SK-N-SH (cell line): ENCODE results near the gene ADD1. TPM values are rescaled to one million over a fixed set of nuclear protein-coding genes. Genes with fewer than 3 reads are reported as not detected.

ENCODE experiments used
- CTCF ChIA-PET: fragments of 300-600, 350-600 bp; formaldehyde crosslinking; extraction: SDS; loops from one replicate; lab custom pipeline; 2021; lab: Yijun Ruan, JAX
- POLR2A ChIA-PET: fragments of 350-600 bp; sonication (Branson Sonifier 250); formaldehyde crosslinking; extraction: SDS; loops from one replicate; lab custom pipeline; 2020; ENCODE audit warnings: antibody characterized with exemption, inconsistent platforms; lab: Yijun Ruan, JAX
- DNase-seq: peaks from one replicate; pipeline ENCODE4 v3.0.0; 2012
- H2AFZ ChIP-seq: fragments of 200-600 bp; sonication (generic); 2 replicates; pipeline ENCODE4 v1.8.1; 2016; ENCODE audit warnings: antibody characterized with exemption, mild to moderate bottlenecking, low read depth
- H3F3A ChIP-seq: fragments of 200-600 bp; sonication (generic); replicated peaks from 2 replicates; pipeline ENCODE3; 2016; ENCODE audit warnings: antibody characterized with exemption, mild to moderate bottlenecking; ENCODE audit not compliant: insufficient read depth
- H3K27ac ChIP-seq, 2 experiments: fragments of 200-500 bp in 1 of 2; fragments of 200-600 bp in 1 of 2; sonication (Bioruptor generic) in 1 of 2; sonication (generic), shearing (Covaris generic) in 1 of 2; 2 replicates each; pipeline versions ENCODE4 v1.5.1 to v1.6.1; 2014 to 2016; ENCODE audit warnings: low read depth in 2 of 2, inconsistent platforms in 1 of 2, low read length in 1 of 2, mild to moderate bottlenecking in 1 of 2, mixed read lengths in 1 of 2
- H3K27me3 ChIP-seq: fragments of 200-600 bp; sonication (generic), shearing (Covaris generic); 2 replicates; pipeline ENCODE4 v1.6.1; 2016; ENCODE audit warnings: mixed run types; ENCODE audit not compliant: insufficient read depth
- H3K36me3 ChIP-seq, 2 experiments: fragments of 200-500 bp in 1 of 2; fragments of 200-600 bp in 1 of 2; sonication (Bioruptor generic) in 1 of 2; sonication (generic) in 1 of 2; replicated peaks in 1 of 2; 2 replicates each; pipeline versions ENCODE3 to v1.5.1; 2014 to 2016; ENCODE audit warnings: low read length in 1 of 2, mild to moderate bottlenecking in 1 of 2; ENCODE audit not compliant: insufficient read depth in 2 of 2, control insufficient read depth in 1 of 2
- H3K4me1 ChIP-seq, 2 experiments: fragments of 200-500 bp in 1 of 2; fragments of 200-600 bp in 1 of 2; sonication (Bioruptor generic) in 1 of 2; sonication (generic), shearing (Covaris generic) in 1 of 2; 2 replicates each; pipeline versions ENCODE4 v1.5.1 to v1.6.1; 2014 to 2016; ENCODE audit warnings: low read depth in 1 of 2, low read length in 1 of 2, mixed run types in 1 of 2; ENCODE audit not compliant: insufficient read depth in 2 of 2, control insufficient read depth in 1 of 2
- H3K4me2 ChIP-seq: fragments of 200-600 bp; sonication (generic), shearing (Covaris generic); 2 replicates; pipeline ENCODE4 v1.6.1; 2017; ENCODE audit warnings: mixed run types
- H3K4me3 ChIP-seq, 2 experiments: fragments of 200-500 bp in 1 of 2; fragments of 200-600 bp in 1 of 2; sonication (Bioruptor generic) in 1 of 2; sonication (generic), shearing (Covaris generic) in 1 of 2; 2 replicates each; pipeline versions ENCODE4 v1.5.1 to v1.8.1; 2014 to 2016; ENCODE audit warnings: low read depth in 2 of 2, inconsistent platforms in 1 of 2, low read length in 1 of 2, mild to moderate bottlenecking in 1 of 2, mixed read lengths in 1 of 2, moderate library complexity in 1 of 2
- H3K79me2 ChIP-seq: fragments of 200-600 bp; sonication (generic); 2 replicates; pipeline ENCODE4 v1.8.1; 2017; ENCODE audit warnings: mild to moderate bottlenecking; ENCODE audit not compliant: insufficient read depth
- H3K9ac ChIP-seq: fragments of 200-600 bp; sonication (generic); 2 replicates; pipeline ENCODE4 v1.6.1; 2017; ENCODE audit warnings: mixed run types
- H3K9me2 ChIP-seq: fragments of 200-600 bp; sonication (generic); 2 replicates; pipeline ENCODE4 v1.6.1; 2017; ENCODE audit warnings: mixed run types
- H3K9me3 ChIP-seq: fragments of 200-600 bp; sonication (generic); 2 replicates; pipeline ENCODE4 v1.6.1; 2017; ENCODE audit warnings: mixed run types, mild to moderate bottlenecking, moderate library complexity
- H4K20me1 ChIP-seq: fragments of 200-600 bp; sonication (generic); 2 replicates; pipeline ENCODE4 v1.6.1; 2017; ENCODE audit warnings: mild to moderate bottlenecking, mixed run types; ENCODE audit not compliant: insufficient read depth
- IRF3 ChIP-seq: fragments of 150-350 bp; IDR thresholded peaks from 2 replicates; pipeline ENCODE4 v1.6.1; 2016; ENCODE audit warnings: mild to moderate bottlenecking, low read depth, low read length
- MAX ChIP-seq: IDR thresholded peaks from 2 replicates; pipeline ENCODE4 v1.4.0; 2012; ENCODE audit warnings: low read depth
- REST ChIP-seq: IDR thresholded peaks from 2 replicates; pipeline ENCODE4 v1.6.1; 2012; ENCODE audit warnings: mild to moderate bottlenecking, low read depth, low read length, moderate library complexity
- RXRA ChIP-seq: IDR thresholded peaks from 2 replicates; pipeline ENCODE4 v1.4.0; 2012; ENCODE audit warnings: low read depth, mild to moderate bottlenecking, borderline replicate concordance
- TCF12 ChIP-seq: IDR thresholded peaks from 2 replicates; pipeline ENCODE4 v1.4.0; 2012
- WGBS: methylation state at CpG from one replicate; pipeline ENCODE4 v1.1.6; 2017; ENCODE audit warnings: low lambda C conversion rate; 5-methylcytosine and 5-hydroxymethylcytosine counted together
- polyA plus RNA-seq, 3 experiments: library from polyadenylated mRNA; depleted of rRNA; stranded (reverse); fragments of >200 nt; gene quantifications; 2 replicates each; pipeline ENCODE4 v1.2.3, GENCODE V29; 2012

The ADD1 gene
- polyA plus RNA-seq, 1 of the 3 experiments (the other 2 are of a cell fraction), result 155 TPM

GRCh38 chr4:2814627-2815270 is 28.9 kb upstream of the ADD1 start:
- no peaks in the 10 kb centered on the region for H4K20me1 ChIP-seq
- no peaks in the 10 kb centered on the region for H3K27me3 ChIP-seq
- no peak overlapping the region for H3K9ac ChIP-seq
- WGBS, result 88% methylated on average over 3 of the region's 7 CpGs
- ChIA-PET POLR2A (interaction anchor here (0.6 kb wide), 1 partner anchor 55 kb away, joined by 3 read pairs; no protein-coding TSS in a partner anchor), CTCF (no interaction called here)
- no peak overlapping the region for H3K4me3 ChIP-seq
- H2AFZ ChIP-seq, result no peak overlapping the region
- peaks cover 4% of the 10 kb centered on the region for H3F3A ChIP-seq
- H3K27ac ChIP-seq, result no peak overlapping the region
- peaks cover 21% of the 10 kb centered on the region for H3K79me2 ChIP-seq
- H3K4me2 ChIP-seq, result no peak overlapping the region
- H3K9me2 ChIP-seq, result no peaks in the 10 kb centered on the region
- H3K4me1 ChIP-seq, result peaks cover 0 to 47% of the 10 kb centered on the region in 2 experiments; a peak in 1 of 4 replicates
- H3K9me3 ChIP-seq, result peaks cover 5% of the 10 kb centered on the region; the same call in 1 of the 2 replicates
- TF ChIP-seq IRF3, result no peak
- peaks cover 0 to 5% of the 10 kb centered on the region in 2 experiments for H3K36me3 ChIP-seq
- no peak for DNase-seq

GRCh38 chr4:2816401-2816954 is 27.2 kb upstream of the ADD1 start:
- no peaks in the 10 kb centered on the region for H3K9me2 ChIP-seq
- no peak overlapping the region for H3K9ac ChIP-seq
- H3F3A ChIP-seq, result peaks cover 4% of the 10 kb centered on the region
- no peak for TF ChIP-seq REST
- no peak for TF ChIP-seq TCF12
- no peak for TF ChIP-seq RXRA
- no peak for TF ChIP-seq MAX
- peaks cover 0 to 34% of the 10 kb centered on the region in 2 experiments; a peak in 1 of 4 replicates for H3K4me1 ChIP-seq
- peaks cover 25% of the 10 kb centered on the region for H3K79me2 ChIP-seq
- H3K4me2 ChIP-seq, result no peak overlapping the region
- no peak overlapping the region for H3K27ac ChIP-seq
- ChIA-PET POLR2A (no interaction called here), CTCF (no interaction called here)
- no peak for DNase-seq
- no peak overlapping the region for H3K4me3 ChIP-seq
- H3K36me3 ChIP-seq, result peaks cover 2 to 5% of the 10 kb centered on the region in 2 experiments
- H2AFZ ChIP-seq, result no peak overlapping the region
- H4K20me1 ChIP-seq, result no peaks in the 10 kb centered on the region
- WGBS, result 87% methylated on average over 1 of the region's 1 CpG
- H3K27me3 ChIP-seq, result no peaks in the 10 kb centered on the region
- H3K9me3 ChIP-seq, result peaks cover 5% of the 10 kb centered on the region; the same call in 1 of the 2 replicates
